Measurements from ENCODE around the gene KRT10.

GRCh38 chr17:40819528-40820125 lies 2.8 kb downstream of the KRT10 start:
- TF ChIP-seq, protein P1, sequence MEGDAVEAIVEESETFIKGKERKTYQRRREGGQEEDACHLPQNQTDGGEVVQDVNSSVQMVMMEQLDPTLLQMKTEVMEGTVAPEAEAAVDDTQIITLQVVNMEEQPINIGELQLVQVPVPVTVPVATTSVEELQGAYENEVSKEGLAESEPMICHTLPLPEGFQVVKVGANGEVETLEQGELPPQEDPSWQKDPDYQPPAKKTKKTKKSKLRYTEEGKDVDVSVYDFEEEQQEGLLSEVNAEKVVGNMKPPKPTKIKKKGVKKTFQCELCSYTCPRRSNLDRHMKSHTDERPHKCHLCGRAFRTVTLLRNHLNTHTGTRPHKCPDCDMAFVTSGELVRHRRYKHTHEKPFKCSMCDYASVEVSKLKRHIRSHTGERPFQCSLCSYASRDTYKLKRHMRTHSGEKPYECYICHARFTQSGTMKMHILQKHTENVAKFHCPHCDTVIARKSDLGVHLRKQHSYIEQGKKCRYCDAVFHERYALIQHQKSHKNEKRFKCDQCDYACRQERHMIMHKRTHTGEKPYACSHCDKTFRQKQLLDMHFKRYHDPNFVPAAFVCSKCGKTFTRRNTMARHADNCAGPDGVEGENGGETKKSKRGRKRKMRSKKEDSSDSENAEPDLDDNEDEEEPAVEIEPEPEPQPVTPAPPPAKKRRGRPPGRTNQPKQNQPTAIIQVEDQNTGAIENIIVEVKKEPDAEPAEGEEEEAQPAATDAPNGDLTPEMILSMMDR (conservative IDR thresholded peaks at IDR 0.05; ENCODE audit: low read length): no peak
- no peak for TF ChIP-seq EZH2phosphoT487 (IDR thresholded peaks at IDR 0.05; ENCODE audit: borderline replicate concordance, low read depth, low read length)
